Activated CD4-positive, alpha-beta T cell treated with anti-CD3 and anti-CD28 coated beads for 4 hours (primary cell): ENCODE data around the gene SORL1.

ENCODE experiments used
- DNase-seq, 2 donors: peaks; one replicate each; pipeline ENCODE4 v3.0.0-alpha.2; 2020

SORL1 gene

DNA sequence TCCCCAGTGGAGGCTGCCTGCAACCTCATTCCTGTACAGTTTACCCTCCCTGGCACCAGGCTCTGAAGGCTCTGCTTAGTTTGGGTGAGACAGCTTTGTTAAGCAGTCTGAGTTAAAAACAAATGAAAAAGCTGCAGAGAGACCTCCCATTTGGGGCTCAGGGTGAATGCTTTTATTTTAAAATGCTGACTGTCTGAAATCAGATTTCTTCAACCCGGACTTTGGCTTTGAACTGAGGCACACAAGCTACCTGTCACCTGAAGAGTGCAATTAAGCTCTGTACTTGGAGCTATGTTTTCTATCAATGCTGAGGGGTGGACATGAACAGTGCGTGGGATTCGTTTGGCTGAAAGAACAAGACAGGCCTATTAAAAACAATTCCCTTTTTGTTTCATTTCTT, 218.2 kb downstream of the SORL1 start:
- DNase-seq, result no peak

- DNase-seq, result no peak
Observed at GRCh38 chr11:121670805-121671282, 218.7 kb downstream of the SORL1 start.

DNA sequence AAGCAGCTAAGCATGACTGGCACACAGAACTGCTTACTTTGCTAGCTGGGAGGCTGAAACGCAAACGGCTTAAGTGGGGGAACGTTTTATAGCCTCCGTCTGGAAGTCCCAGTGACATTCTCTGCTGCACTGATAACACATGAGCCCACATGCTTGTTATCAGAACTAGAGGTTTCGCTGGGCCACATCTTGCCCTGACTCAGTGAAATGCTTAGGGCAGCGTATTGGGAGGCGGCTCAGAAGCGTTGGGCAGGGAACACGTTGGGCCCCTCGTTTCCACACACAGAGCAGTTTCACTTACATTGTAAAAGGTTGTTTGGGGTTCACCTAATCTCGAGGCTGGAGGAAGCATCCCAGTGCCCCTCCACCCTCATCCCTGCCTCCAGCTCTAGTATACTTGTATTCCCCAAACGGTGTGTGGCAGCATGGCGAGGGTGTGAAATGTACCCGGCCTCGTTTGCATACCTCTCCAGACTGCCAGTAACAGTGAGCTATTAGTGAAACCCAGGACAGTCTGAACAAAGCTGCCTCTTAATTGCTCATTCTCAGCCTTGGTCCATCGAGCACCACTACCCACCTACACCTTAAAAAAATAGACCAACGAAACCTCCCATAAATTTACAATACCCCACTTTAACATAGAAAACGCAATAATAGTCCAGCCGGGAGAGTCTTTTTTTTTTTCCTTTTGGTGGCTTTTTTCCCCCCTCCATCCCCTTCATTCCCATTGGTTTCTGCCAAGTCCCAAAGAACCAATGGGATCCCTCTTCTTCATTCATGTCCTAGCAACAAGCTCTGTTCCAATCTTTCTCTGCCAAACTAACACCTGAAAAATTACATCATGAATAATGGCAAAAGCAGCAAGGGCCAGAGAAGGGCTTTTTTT, 219.4 kb downstream of the SORL1 start:
- no peak for DNase-seq

DNA sequence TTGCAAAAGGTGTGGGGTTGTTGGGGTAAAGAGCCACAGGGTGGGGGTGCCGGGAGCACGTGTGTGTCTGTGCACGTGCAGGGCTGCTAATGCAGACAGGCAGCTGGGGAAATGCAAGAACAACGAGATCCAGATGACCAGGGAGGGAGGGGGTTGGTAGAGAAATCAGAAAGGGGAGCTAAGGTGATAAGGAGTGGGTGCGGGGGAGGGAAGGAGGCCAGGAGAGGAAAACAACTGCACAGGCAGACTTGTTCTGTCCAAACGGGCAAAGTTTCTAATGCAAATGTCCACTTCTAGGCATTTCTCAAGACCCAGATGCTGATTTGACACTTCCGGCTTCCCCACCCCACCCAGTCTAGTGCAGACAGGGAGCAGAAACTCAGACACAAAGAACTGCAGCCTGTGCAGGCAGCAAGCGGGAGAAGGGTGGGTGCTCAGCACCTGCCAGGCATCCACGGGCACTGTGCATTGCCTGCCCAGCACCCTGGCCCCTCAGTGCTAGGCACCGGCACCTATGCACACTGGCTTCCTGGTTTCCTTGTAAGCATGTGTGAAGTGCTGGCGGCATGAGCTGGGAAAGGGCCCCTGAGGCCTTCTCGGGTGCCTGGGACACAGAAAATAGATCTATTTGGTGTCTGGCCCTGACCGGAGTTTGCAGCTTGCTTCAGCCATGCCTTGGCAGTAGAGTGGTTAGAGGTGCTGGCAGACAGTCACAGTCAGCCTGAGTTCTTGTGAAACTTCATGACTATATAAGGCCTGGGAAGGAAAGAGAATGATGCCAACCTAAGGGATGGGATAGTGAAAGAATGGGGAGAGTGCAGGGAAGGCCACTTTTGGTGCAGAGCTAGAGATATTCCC, 220.7 kb downstream of the SORL1 start:
- DNase-seq, result no peak

DNA sequence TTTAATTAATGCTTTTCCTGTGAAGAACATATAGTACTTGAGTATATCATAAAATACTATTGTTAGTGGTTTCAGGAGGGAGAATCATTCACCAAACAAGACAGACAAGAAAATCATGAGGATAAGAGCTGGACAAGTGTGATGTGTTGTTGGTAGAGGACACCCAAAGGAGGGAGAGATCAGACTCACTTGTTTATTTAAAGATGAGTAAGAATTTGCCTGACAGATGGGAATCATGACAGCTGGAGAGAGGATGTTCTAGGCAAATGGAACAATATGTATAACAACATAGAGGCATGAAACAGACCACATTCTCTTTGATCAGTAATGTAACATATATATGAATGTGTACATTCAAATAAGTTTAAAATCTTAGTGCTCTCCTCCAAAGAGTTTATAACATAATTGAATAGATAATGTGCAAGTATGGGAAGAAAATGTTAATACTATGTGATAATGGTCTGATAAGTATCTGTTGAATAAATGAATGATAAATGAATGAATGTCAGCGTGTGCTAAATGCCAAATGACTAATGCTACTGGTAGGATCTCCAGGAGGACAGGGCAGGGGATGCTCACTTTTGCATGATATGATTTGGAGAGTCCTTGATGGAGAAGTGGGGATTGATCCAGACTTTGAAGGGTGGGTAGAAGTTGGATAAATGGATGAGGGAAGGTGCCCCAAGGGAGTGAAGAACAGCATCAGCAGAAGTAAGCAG, 229.6 kb downstream of the SORL1 start:
- DNase-seq, result no peak
